ENCODE measurements around the gene WWOX.

Gene WWOX

DNA sequence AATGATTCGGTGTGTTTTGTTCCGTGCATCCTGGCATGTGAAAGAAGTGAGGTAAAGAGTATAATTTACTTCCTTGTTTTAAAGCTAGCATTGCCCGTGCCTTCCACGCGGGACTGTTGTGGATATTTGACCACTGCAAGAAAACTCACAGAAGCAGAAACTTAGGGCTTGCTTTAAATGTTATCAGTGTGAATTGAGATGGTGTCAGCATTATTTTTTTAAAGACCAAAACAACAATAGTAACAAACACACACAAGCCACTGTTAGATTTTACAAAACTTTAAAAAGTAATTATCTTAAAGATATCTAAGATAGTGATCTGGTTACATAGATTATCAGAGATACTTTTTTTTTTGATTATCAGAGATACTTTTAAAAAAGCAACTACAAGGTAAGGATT lies 47.4 kb downstream of the WWOX start:
- DNase-seq: no peak

DNA sequence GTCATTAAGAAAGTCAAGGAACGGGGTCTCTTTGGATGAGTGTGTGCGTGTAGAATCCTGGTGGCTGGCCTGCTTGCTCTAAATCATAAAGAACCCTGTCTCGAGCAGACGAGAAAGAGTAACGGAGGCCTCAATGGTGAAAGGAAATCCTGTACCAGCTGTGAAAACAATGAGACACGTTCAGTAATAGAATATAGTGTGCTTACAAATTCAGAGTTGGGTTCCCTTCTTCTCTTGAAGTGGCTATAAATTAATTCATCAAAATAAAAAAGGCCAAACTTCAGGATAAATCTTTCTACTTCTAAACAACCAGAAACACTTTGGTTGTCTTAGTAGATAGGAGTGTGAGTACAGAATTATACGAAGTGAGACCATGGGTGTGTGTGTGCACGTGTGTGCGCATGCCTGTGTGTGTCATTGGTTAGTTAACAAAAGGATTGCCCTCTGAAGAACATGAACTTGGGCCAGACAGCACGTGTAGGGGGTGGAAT lies 48.5 kb downstream of the WWOX start:
- peak; percentile 28 for DNase-seq

DNA sequence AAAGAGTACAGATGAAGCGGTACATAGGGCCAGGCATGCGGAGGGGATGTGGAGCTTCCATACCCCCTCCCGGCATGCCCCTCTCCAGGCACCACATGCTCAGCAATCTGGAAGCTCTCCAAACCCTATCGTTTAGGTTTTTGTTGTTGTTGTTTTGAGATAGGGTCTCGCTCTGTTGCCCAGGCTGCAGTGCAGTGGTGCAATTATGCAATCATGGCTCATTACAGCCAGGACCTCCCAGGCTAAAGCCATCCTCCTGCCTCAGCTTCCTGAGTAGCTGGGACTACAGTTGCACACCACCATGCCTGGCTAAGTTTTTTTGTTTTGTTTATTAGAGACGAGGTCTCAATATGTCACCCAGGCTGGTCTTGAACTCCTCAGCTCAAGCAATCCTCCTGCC lies 50.8 kb downstream of the WWOX start:
- no peak for DNase-seq

DNA sequence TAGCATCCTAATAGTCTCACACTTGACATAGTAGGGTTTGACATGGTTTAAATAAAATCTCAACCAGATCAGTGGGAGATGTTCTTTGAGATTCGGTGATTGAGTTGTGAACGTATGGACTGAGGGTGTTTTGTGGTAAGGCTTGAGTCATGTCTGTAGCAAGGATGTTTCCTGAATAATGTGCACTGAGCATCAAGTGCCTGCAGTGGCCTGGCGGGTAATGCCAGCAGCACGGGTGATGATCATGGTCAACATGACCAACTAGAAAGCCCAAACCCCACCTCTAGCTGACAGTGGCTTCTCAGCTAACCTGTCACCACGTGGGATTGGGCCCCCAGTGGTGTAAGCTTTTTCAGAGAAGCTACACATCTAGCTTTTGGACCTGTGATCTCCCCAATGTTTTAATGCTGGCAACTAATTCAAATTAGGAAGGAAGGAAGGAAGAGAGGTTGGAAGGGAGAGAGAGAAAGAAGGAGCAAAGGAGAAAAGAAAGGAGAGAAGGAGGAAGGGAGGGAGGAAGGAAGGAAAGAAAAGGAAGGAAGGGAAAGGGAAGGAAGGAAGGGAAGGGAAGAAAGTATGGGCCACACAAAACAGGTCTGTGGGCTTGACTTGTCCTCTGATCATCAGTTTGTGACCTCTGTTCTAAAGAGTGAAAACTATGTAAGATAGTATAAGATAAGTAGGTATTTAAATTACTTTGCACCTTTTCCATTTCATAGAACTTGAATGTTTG lies 55.4 kb downstream of the WWOX start:
- DNase-seq: no peak

DNA sequence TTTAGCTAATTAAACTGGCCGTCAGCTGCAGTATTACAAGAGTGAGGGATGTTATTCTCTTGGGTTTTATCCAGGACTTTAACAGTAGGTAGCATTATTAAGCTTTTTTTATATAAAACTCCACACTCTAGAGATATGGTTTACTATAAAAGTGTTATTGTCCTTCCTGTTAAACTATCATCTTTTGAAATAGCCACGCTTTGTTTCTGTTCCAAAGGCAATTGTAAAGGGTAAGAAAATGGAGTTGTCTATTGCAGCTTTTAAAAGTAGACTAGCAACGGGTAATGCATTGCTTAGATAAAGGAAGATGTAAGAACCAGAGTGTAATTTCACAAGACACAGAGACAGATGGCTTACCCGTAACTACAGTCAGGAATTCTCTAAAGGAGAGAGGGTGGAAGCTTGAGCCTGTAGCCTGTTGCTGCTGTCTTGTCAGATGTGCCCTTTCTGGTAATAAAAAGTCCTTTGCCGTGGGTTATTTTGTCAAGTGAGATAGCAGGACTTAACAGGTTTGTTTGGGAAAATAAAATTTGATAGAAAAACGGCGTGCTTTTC lies 56.4 kb downstream of the WWOX start:
- DNase-seq: no peak

DNA sequence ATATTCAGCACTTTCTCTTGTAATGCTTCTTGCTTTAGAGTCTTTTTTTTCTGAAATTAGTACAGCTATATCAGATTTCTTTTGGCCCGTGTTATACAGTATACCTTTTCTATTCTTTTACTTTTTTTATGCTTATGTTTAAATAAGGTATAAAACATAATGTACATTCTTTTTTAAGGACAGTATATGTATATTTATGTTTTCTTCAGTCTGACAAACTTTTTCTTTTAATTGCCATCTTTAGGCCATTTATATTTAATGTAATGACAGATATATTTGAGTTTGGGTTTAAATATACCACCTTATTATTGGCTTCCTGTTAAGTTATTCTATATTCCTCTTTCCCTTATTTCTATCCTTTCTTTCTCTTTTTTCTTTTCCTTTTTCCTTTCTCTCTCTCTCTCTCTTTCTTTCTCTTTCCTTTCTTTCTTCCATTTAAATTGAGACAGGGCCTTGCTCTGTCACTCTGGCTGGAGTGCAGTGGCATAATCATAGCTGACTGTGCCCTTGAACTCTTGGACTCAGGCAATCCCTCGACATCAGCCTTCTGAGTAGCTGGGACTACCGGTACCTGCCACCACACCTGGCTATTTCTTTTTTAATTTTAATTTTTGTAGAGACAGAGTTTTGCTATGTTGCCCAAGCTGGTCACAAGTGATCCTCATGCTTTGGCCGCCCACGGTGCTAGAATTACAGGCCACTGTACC lies 61.7 kb downstream of the WWOX start:
- DNase-seq: no peak

DNA sequence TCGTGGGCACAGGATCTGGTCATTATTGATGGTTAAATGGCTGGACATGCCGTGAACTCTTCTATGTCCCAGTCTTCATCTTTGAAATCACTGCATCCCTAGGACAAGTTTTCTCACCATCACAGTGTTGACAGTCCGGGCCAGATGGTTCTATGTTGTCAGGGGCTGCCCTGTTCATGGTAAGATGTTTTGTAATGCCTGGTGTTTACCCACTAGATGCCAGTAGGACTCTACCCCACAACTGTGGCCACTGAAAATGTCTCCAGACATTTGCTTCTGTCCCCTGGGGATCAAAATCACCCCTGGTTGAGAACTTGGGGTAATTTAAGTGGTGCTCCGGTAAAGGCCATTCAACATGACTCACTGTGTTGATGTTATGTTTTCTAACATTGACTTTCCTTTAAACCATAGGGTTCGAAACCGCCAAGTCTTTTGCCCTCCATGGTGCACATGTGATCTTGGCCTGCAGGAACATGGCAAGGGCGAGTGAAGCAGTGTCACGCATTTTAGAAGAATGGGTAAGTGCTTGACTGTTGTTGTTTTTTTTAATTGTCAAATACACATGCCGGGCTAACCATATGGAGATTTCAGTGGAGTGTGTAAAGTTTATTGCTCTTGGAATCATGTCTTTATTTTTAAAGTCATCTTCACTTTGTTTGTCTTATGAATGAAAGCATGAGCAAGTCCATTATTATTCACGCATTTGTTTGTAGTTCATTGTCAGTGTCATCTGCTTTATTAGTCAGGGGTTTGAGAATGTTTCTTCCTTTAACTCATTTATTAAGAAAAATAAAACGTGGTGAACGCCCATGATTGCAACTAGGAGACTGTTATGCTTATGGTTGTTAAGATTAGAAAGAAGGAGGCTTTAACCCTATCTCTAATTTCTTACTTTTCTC lies 64.6 kb downstream of the WWOX start:
- DNase-seq: peak; percentile 80

DNA sequence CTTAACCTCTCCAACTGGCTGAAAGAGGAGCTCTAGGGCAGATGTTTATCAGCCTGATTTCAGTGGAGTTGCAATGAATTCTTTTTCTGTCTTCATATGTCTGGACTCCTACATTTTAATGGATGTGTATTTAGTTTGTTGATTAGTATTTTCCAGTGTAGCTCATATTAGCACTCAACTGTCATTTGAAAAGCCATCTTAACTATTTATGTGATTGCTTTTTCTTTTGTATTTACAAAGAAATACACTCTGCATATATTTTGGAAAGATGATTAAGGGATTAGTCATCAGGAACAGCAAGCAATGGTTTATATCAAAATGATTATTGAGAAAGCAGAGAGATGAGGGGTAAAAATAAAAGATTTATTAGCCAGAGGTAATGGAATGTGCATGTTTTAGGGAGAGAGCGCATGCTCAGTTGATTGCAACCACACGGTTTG lies 71.1 kb downstream of the WWOX start:
- no peak for DNase-seq

DNA sequence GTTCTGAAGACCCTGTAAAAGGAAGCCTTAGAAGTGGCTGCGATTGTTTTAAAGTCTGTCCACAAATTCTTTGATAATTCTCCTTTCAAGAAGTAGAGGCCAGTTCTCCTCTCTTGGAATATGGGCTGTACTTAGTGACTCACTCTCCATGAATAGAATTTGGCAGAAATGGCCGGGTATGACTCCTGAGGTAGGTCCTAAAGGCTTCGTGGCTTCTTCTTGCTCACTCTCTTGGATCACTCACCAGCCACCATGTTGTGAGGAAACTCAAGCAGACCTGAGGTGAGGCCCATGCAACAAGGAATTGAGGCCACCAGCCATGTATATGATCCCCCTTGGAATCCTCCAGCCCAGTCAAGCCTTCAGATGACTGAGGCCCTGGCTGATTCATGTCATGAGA lies 75.8 kb downstream of the WWOX start:
- peak; percentile 13 for DNase-seq

DNA sequence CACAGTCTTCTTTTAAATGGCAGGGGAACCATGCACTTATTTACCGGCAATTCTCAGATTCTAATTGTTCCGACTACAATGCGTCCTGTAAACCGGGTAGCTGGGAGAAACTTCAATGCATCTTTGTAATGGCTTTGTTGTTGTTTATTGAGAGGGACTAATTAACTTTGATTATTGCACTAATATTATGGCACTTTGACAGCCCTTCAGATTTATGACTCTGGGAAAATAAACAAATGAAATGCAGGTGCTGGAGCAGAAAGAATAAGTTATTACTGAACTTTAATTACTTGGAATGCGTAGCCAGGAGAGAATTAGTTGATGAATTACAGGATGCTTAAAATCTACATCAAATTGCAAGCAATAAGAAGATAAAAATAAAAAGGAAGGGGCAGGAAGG lies 77.0 kb downstream of the WWOX start:
- no peak for DNase-seq

DNA sequence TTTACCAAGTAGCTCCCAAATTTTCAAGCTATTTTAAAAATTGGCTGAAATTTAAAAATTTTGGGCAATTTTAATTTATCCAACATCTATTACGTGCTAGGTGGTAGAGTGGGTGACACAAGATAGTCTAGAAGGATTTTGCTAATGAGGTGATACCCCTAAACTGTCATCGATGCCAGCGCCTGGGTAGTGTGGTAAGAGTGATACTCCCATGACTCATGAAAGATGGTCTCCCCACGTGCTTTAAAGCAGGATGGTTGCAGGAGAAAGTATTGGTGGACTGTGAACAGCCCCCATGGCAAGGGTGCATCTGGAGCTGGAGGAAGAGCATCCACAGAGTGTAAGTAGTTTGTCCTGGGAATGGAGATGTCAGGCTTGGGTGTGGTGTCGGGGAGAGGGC lies 77.8 kb downstream of the WWOX start:
- no peak for DNase-seq

DNA sequence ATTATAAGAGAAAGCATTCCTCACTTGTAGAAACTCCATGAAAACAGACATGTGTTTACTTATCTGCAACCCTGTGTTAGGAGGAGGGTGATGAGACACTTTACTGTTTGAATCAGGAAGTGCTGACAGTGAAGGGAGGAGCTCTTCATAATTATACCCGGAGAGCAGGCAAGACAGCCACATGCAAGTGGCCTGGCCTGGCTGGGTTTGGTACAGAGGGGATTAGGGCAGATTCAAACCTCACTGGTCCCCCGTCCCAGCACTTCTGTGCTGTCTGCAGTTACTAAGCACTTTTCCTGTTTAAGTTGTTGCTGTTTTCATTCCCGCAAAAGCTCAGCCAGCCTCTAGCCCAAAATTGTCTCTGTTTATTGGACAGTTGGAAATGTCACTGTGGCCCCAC lies 78.5 kb downstream of the WWOX start:
- no peak for DNase-seq

DNA sequence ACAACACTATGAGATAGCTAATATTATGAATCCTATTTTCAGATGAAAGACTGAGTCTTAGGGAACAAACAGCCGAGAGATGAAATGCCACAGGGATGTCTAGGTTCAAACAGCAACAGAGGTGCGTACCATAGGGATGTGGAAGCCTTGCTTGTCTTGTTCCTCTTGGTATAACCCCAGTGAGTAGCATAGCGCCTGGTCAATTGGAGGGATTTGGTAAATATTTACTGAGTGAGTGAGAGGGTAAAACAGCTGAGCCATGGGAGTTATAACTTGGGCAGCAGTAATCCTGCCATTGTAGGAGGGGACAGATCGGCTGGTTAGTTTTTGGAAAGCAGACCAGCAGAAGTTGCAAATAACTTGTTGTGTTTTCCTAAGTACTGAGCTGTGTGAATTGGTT lies 80.2 kb downstream of the WWOX start:
- no peak for DNase-seq

DNA sequence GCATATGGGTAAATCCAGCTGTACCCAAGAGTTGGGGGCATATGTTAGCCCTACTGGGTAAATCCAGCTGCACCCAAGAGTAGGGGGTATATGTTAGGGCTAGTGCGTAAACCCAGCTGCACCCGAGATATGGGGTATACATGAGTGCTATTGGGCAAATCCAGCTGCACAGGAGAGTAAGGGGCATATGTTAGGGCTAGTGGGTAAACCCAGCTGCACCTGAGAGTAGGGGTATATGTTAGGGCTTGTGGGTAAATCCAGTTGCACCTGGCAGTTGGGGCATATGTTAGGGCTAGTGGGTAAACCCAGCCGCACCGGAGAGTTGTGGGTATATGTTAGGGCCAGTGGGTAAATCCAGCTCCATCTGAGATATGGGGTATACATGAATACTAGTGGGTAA lies 80.9 kb downstream of the WWOX start:
- DNase-seq: no peak

DNA sequence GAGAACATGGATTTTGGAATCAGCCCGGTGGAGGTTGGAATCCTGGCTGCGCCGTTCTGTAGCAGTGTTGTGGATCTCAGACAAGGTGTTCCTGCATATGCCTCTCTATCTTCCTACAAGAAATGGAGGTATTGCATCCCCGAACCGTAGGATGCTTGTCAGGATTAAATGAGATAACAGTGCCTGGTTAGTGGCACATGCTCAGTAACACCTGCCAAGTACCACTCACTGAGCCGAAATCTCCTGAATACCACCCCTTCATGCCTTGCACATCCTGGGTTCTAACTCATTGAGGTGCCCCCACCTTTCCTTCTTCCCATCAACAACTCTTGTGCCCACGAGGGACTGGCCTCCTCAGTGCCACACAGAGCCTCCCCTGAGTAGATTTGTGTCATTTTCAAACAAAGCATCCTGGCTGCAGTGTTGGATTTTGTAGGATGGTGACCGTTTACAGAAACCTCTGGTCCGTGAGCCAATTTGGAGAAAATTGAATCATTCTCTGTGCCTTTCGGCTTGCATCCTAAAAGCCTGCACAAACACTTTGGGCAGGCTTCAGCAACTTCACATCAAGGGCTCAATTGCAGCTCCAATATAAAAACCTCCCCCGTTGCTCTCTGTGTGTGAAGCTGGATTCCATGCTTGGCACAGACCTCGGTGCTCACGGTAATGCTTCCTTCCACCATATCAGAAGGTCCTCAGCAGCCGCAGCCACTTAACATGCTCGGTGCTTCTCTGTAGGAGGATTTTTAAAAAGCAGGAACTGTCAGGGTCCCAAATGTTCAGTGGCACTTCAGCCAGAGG lies 84.2 kb downstream of the WWOX start:
- no peak for DNase-seq

DNA sequence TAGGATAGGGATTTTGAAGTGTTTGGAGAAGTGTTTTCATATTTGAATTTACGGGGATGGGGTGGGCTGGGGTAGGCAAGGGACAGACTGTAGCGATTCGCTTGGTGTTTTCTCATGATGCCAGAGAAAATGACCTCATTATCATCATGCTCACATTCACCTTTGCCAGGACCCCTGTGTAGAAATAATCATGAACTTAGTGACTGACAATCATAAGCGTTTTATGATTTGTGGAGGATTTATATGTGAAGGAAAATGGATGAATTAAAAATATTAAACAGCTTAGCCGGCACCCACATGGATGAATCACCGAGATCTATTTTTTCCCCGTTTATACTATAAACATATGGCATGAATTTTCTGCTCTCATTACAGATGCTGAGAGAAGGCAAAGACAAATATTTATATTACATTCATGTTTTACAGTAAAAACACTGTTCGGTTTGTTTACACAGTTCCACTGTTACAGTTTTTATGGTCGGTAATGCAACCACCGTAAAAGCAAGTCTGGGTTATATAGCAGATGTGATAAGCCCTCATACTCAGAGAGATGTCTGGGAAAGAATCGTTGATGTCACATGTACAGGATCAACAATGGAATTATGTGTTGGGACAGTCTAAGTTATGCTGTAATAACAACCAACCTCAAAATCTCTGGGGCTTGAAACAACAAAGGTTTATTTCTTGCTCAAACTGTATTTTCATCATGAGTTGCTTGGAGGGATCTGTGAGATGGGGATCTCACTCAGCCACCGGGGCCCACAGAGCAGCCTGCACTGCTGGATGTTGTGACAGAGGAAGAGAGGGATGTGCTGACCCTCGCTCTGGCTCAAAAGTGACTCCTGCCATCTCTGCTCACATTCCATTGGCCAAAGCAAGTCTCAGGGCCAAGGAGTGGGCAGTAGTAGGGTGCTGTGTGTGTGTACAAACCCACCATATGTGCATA lies 85.1 kb downstream of the WWOX start:
- peak; percentile 87 for DNase-seq

DNA sequence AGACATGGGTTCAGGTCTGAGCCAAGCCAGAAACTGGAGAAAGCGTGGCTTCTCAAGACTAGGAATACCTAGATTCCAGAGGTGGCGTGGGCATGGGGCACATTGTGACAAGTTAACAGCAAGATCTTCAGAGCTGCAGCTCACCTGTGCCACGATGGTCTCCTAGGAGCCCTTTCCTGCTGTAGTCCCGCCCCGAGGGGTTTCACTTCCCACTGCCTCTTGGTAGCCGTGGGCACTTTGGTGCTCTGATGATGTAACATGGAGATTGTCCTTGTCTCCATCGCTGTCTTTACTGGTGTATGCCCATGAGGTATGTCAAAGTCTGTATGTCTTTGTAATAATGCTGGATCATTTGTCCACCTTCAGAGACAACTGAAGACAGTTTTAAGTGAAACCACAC lies 89.7 kb downstream of the WWOX start:
- no peak for DNase-seq

DNA sequence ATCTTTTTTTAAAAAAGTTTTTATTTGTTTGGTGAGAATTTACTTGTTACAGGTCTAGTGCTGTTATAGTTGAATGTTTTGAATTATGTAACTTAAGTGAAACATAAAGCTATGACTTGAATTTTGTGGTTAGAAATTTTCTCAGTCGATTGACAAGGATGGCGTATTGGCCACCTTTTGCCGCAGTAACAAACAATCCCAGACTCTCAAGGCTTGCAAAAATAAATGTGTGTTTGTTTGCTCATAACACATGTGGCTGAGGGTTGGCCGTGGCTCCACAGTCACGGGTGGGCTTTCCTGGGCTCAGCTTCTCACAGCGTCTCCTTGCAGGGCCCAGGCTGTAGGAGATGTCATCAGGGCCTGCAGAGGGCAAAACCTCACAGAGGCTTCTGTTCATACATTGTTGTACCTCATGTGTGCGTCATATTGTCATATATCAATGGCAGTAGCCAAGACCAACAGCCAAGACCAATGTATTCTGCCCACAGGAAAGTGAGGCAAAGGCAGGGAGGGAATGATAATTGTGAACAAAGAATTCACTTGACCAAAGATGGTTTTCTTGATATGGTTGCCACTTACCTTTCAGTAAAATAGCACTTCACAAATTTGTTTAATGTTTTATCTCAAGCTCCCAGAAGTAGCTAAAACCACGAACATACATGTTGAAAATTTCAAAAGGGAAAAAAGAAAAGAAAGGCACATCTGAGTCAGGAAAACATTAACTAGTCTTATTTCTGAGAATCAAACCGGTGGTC lies 93.5 kb downstream of the WWOX start:
- DNase-seq: no peak

DNA sequence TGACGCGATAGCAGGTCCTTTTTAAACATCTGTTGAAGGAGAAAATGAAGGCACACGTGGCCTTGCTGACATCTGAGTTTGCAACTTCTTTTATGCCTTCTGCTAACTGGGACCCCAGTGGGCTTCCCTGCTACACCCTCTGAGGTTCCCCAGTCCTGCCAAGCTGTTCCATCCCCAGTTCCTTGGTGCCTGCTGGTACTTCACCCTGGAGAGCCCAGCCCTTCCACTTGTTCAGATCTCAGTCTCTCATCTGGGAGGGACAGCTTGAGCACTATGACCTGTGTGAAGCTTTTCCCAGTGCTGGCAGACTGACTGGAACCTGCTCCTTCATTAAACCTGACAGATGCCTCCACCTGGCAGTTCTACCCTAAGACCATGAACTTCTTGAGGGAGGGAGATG lies 95.5 kb downstream of the WWOX start:
- DNase-seq: no peak

DNA sequence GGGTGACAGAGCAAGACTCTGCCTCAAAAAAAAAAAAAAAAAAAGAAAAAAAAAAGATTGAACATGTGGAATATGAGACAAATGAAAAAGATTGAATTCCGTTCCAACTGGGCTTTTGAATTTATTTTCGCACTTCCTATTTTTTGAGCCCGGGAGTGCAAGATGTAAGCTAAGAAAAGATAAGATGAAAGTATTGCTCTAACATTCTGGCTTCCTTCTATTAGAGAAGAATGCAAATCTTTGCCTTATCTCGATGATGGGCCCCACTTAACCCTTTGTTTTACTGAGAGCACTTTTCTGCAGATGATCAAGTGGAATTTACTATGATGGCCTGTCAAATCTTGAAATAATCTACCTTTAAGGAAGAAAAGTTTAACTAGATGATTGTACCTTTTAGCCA lies 96.3 kb downstream of the WWOX start:
- no peak for DNase-seq

All from fibroblast of skin of back (primary cell).